Stimulated activated CD8-positive, alpha-beta memory T cell treated with anti-CD3 and anti-CD28 coated beads, Interleukin-7, amount 100 ng/mL, for 48 hours (primary cell): ENCODE results near the gene FBXL2.
"Not testable (repeated sequence)": the region's sequence is repeated elsewhere in the genome, so short reads cannot be mapped to it uniquely, and the experiment has no call there.

ENCODE experiments used
- DNase-seq, 2 donors: peaks; one replicate each; pipeline ENCODE4 v3.0.0-alpha.2; 2020; ENCODE audit warnings: low read depth in 1 of 2; ENCODE audit errors: extremely low read depth in 1 of 2

FBXL2 gene

GRCh38 chr3:33383951-33384350 lies 106.7 kb downstream of the FBXL2 start:
- DNase-seq: no peak

GRCh38 chr3:33385423-33385822 lies 108.2 kb downstream of the FBXL2 start:
- peak; percentile 34 to 56 for DNase-seq

GRCh38 chr3:33386631-33387030 lies 109.4 kb downstream of the FBXL2 start:
- DNase-seq: no peak

GRCh38 chr3:33388374-33389100 lies 111.3 kb downstream of the FBXL2 start:
- DNase-seq: no peak

GRCh38 chr3:33389908-33390307 lies 112.7 kb downstream of the FBXL2 start:
- no peak for DNase-seq

GRCh38 chr3:33391255-33391995 lies 114.2 kb downstream of the FBXL2 start:
- no peak for DNase-seq

- no peak for DNase-seq
Measured at GRCh38 chr3:33392144-33392543, 114.9 kb downstream of the FBXL2 start.

- no peak for DNase-seq
Measured at GRCh38 chr3:33392703-33393125, 115.5 kb downstream of the FBXL2 start.

GRCh38 chr3:33394403-33395054 lies 117.3 kb downstream of the FBXL2 start:
- DNase-seq: no peak

GRCh38 chr3:33395900-33396299 lies 118.7 kb downstream of the FBXL2 start:
- DNase-seq: no peak

GRCh38 chr3:33398410-33398809 lies 121.2 kb downstream of the FBXL2 start:
- no peak for DNase-seq

GRCh38 chr3:33401781-33402180 lies 124.5 kb downstream of the FBXL2 start:
- no peak for DNase-seq

- no peak for DNase-seq
Measured at GRCh38 chr3:33402936-33403335, 125.7 kb downstream of the FBXL2 start.

- DNase-seq: no peak
Measured at GRCh38 chr3:33403756-33404155, 126.5 kb downstream of the FBXL2 start.

- not testable (repeated sequence) for DNase-seq
Measured at GRCh38 chr3:33410816-33411215, 133.6 kb downstream of the FBXL2 start.

GRCh38 chr3:33417066-33417673 lies 139.9 kb downstream of the FBXL2 start:
- no peak for DNase-seq

GRCh38 chr3:33419948-33420347 lies 142.7 kb downstream of the FBXL2 start:
- DNase-seq: no peak

GRCh38 chr3:33420966-33421365 lies 143.7 kb downstream of the FBXL2 start:
- DNase-seq: no peak

- DNase-seq: no peak
Measured at GRCh38 chr3:33424606-33425452, 147.6 kb downstream of the FBXL2 start.

- DNase-seq: no peak
Measured at GRCh38 chr3:33425453-33425852, 148.2 kb downstream of the FBXL2 start.
